ENCODE data around the gene CD3D.

DNA sequence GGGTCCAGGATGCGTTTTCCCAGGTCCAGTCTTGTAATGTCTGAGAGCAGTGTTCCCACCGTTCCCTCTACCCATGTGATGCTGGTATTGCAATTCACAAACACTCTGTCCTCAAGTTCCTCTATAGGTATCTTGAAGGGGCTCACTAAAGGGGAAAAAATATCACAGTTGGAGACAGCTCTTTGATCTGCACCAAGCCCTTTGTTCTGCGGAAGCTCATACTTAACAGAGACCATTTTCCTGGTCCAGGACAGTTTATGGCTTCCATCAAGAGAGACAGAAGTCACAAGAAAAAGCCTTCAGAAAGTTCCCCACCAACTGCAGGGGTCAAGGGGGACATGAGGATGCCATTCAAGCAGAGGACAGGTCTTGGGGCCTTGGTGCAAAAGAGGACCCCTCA lies 2.1 kb downstream of the CD3D start:
- TF ChIP-seq, protein P1, sequence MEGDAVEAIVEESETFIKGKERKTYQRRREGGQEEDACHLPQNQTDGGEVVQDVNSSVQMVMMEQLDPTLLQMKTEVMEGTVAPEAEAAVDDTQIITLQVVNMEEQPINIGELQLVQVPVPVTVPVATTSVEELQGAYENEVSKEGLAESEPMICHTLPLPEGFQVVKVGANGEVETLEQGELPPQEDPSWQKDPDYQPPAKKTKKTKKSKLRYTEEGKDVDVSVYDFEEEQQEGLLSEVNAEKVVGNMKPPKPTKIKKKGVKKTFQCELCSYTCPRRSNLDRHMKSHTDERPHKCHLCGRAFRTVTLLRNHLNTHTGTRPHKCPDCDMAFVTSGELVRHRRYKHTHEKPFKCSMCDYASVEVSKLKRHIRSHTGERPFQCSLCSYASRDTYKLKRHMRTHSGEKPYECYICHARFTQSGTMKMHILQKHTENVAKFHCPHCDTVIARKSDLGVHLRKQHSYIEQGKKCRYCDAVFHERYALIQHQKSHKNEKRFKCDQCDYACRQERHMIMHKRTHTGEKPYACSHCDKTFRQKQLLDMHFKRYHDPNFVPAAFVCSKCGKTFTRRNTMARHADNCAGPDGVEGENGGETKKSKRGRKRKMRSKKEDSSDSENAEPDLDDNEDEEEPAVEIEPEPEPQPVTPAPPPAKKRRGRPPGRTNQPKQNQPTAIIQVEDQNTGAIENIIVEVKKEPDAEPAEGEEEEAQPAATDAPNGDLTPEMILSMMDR (conservative IDR thresholded peaks at IDR 0.05 in 1 of 2, IDR thresholded peaks at IDR 0.05 in 1 of 2; ENCODE audit: low read depth in 1 of 2, low read length in 2 of 2): no peak
- TF ChIP-seq EZH2 (IDR thresholded peaks at IDR 0.05; ENCODE audit: low read length, missing control alignments): no peak

Data from fibroblast of lung (primary cell).